Stimulated activated CD4-positive, alpha-beta T cell treated with anti-CD3 and anti-CD28 coated beads, Interleukin-4, amount 100 ng/mL, for 1 hour (primary cell): ENCODE measurements around the gene SMIM13.

ENCODE experiments used
- DNase-seq: peaks from one replicate; pipeline ENCODE4 v3.0.0-alpha.2; 2020

Gene SMIM13

GRCh38 chr6:11161031-11161956 lies 67.7 kb downstream of the SMIM13 start:
- no peak for DNase-seq

DNA sequence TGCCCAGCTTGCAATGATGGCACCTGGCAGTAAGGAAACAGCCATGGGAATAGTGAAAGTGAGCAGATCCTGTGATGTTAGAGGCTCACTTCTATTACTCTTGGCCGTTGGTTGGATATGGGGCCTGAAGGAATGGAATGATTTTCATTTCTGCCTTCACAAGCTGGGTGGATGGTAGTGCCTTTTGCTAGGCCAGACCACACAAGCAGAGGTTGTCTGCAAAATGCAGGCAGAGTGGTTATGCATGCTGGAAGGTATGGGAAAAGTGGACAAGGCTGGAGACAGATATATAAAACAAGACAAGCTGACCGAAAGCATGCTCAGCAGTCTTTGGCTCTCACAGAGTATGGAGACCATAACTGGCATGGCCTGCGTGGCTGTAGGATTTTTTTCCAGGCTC lies 68.6 kb downstream of the SMIM13 start:
- DNase-seq, result no peak

DNA sequence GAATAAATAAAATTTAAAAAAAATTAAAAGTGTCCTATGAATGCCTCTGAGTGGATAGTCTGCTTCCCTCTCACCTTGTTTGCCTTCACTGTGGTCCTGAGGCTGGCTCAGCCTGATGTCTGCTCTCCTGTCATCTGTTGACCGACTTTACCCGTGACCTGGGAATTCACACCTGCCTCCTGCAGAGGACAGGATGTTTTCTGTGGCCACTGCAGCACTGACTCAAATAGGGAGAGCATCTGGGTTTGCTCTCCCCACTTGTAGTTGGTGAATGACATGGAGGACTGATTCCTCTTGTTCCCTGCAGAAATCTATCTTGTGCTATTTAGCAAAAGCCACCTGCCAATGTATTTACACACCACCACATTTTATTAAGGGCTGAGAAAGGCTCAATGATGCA lies 70.3 kb downstream of the SMIM13 start:
- no peak for DNase-seq

GRCh38 chr6:11164717-11165646 lies 71.3 kb downstream of the SMIM13 start:
- no peak for DNase-seq

- no peak for DNase-seq
Measured at GRCh38 chr6:11166948-11167347, 73.3 kb downstream of the SMIM13 start.

GRCh38 chr6:11168091-11168635 lies 74.5 kb downstream of the SMIM13 start:
- DNase-seq, result no peak

DNA sequence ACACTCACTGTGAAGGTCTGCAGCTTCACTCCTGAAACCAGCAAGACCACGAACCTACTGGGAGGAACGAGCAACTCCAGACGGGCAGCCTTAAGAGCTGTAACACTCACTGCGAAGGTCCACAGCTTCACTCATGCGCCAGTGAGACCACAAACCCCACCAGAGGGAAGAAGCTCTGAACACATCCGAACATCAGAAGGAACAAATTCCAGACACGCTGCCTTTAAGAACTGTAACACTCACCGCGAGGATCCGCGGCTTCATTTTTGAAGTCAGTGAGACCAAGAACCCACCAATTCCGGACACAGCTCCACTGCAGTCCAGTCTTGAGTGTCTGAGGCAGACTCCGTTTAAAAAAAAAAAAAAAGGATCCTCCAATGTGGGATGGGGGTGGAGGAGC lies 78.3 kb downstream of the SMIM13 start:
- no peak for DNase-seq

- peak; percentile 80 for DNase-seq
Measured at GRCh38 chr6:11172501-11173327, 79.1 kb downstream of the SMIM13 start.

DNA sequence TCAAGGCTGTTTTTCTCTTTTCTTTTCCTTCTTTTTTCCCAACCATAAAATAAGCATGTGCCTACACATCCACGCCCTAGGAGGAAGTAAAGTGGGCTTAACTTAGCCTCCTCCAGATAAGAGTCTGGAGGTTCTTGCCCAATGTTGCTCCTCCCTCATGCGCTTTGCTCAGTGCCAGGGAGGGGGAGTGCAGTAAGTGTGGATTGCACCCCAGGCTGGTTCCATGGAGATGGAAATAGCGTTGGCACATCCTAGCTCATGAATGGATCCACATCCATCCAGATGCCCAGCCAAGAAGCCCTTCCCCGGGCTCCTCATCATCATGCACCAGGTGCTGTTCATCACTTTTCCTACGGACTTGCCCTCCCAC lies 80.6 kb downstream of the SMIM13 start:
- DNase-seq, result no peak

- no peak for DNase-seq
Measured at GRCh38 chr6:11177271-11177670, 83.6 kb downstream of the SMIM13 start.

GRCh38 chr6:11179088-11179418 lies 85.4 kb downstream of the SMIM13 start:
- DNase-seq, result no peak

DNA sequence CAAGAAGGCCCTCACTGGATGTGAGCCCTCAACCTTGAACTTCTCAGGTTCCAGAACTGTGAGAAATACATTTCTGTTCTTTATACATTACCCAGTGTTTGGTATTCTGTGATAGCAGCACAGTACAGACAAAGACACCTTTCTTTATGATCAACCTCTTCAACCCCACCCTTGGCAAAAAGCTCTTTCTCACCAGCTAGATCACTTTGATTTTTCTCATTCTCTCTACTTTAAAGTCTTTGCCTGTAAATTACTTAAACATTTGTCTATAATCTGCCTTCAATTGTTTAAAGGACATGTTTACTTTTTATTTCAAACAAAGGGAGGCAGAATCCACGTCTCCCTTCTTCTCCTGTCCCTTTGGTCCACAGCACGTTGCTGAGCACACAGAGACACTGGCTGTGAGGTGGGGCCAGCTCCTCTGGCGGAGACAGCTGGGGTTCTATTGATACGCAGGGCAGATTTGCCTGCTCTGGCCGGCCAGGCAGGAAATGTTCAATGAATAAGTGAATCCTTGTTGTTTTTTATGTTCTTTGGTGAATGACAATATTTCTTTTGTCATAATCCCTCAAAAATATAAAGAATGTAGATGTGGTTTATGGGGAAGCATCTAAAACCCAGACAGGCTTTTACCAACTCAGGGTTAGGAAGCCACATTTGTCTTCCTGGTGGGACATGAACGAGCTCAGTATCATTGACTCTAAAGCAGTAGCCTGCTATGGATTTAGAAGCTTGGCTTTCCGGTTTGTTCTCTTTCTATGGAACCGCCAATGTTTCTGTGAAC lies 86.0 kb downstream of the SMIM13 start:
- DNase-seq, result no peak

- DNase-seq, result no peak
Measured at GRCh38 chr6:11181478-11182136, 88.0 kb downstream of the SMIM13 start.

- no peak for DNase-seq
Measured at GRCh38 chr6:11183761-11184362, 90.2 kb downstream of the SMIM13 start.

GRCh38 chr6:11185204-11185842 lies 91.7 kb downstream of the SMIM13 start:
- no peak for DNase-seq

- DNase-seq, result no peak
Measured at GRCh38 chr6:11187301-11187700, 93.7 kb downstream of the SMIM13 start.
